HTERT RPE-1 (cell line): Measurements from ENCODE around the gene SRBD1.

Source experiments
- in situ Hi-C: fragments of 300-500 bp; cut with MboI; formaldehyde crosslinking; loops from 4 replicates; pipeline ENCODE4 v1.14.3; 2020; ENCODE audit warnings: low sequenced_read_pairs

Gene SRBD1

DNA sequence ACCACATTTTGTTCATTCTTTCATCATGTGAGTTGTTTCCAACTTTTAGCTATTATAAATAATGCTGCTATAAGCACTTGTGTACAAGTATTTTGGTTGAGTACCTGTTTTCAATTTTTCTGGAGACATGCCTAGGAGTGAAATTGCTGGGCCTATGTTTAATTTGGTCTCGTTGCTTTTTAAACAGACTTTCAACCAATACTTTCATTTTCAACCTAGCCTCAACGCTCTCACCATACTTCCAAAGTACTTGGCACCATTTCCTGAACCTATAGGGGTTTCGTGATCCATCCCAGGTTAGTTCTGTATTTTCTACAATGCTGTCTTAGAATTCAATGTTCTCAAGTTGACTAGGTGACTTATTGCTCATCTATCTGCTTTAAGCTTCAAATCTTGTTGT lies 126.1 kb downstream of the SRBD1 start:
- in situ Hi-C loops = loop anchor here (25.0 kb wide), 1 partner anchor 498 kb away; no protein-coding TSS in a partner anchor

DNA sequence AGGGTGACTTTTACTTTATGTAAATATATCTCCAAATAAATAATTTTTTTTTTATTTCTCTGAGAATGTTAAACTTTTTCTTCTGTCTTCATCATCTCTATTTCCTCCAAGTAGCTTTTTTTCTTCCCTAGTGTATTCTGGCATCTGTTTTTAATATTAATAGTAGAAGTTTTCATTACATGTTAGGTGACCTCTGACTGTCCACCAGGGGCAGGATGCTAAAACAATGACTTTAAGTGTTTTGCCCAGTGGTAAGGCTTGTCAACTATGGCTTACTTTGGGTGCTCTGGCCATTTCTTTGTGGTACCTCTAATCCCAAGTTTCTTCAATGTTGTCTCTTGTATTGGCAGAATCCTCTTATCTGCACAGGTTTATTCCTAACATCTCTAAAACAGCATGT lies 127.1 kb downstream of the SRBD1 start:
- in situ Hi-C loops = loop anchor here (25.0 kb wide), 1 partner anchor 497 kb away; no protein-coding TSS in a partner anchor

DNA sequence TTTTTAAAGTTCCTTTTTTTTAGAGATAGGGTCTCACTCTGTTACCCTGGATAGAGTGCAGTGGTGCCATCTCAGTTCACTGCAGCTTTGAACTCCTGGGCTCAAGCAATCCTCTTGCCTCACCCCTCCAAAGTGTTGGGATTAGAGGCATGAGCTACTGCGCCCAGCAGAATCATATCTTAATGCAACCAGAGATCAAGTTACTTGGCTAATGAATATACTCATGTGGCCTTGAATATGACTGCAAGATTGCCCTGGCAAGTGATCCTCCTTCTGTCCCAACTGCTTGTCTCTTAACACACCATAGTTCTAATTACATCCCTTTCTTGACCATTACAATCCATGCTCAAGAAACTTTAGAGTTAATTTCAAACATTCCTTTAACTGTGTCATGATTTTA lies 133.5 kb downstream of the SRBD1 start:
- in situ Hi-C loops = loop anchor here (25.0 kb wide), 1 partner anchor 490 kb away; no protein-coding TSS in a partner anchor

DNA sequence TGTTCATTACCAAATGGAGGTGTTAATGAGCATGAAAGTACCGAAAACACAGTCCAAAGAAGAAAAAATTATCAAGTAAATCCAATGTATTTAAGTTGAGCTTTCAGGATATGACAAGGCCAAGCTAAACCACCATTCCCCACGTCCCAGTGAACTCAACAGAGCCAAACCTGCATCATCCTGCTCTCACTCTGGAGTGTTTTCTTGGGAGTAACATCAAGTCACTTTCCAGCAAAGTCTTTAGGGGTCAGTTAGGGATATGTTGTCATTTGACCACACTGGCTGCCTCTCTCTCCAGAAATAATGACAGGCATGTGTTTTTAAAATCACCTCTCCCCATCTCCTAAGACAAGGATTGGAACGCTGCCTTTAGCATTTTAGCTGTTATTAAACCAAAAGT lies 140.5 kb downstream of the SRBD1 start:
- in situ Hi-C loops = no loop called here

DNA sequence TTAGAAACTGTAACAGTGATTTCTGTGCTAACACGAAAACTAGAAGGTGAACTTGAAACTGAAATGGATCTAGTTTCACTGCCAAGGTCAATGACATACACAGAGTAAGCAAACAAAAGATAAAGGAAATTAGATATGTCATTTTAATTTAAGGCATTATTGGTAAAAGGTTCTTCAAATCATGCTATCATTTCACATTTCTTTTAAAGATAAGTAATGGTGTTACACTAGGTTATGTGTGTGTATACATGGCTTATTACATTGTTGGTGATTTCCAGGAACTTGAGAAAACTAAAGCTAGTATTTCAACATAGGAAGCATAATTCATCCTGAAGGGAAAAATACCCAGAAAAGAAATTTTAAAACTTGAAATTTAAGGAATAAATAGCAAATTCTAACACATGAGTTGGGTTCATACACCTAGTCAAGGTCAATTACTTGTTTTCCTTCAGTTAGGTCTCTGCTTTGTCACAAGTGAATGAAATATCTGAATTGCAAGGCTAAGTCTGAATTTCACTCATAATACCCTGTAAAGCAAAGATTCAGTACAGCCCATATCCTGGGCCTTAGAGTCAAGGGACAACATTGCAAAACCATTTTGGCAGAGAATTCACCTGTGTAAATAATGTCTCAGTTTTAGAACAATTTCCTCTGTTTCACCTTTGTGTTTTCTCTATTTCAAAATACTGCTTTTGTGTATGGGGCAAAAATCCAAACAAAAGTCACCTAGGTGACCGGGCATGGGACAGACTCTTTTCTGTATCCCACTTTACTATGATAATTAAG lies 141.6 kb downstream of the SRBD1 start:
- in situ Hi-C loops = no loop called here

DNA sequence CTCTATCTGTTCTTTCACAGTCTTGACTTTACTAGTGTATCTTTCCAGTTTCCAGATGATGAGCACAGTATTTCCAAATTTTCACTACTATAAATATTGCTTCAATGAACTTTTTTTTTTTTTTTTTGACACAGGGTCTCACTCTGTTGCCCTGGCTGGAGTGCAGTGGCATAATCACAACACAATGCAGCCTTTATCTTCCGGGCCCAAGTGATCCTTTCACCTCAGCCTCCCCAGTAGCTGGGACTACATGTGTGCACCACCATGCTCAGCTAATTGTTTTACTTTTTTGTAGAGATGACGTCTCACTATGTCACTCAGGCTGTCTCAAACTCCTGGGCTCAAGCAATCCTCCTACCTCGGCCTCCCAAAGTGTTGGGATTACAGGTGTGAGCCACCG lies 142.8 kb downstream of the SRBD1 start:
- in situ Hi-C loops = no loop called here

DNA sequence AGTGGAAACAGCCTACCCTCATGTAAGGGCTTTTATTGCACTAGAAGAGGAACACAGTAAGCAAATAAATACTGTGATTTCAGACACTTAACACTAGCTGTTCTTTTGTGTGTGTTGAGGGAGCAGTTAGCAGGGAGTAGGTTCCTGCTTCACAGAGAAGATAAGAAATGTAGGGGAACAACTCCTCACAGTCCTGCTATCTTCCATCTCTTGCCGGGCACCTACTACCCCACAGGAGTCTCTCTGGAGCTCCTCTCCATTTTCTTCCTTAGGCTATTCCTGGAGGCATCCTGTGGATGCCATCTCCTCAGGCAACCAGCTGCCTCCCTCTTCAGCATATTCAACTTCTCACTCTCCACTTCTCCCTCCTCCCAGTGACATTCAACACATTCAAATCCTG lies 145.0 kb downstream of the SRBD1 start:
- in situ Hi-C loops = no loop called here

DNA sequence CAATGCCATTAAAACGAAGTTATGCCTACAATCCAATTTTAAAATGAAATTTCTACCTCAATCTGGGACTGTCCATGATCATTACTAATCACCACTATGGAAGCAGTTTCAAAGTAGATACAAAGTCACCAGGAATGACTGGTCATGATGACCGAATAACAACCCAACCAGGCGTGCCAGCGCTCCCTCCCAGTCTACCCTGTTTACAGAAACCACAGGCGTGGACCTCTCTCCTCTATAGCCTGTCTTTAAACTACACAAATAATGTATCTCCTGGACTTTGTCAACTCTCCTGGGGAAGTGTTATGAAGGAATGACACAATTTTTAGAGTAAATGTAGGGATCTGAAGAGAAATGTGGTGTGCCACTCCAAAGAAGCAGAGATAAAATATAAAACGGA lies 150.2 kb downstream of the SRBD1 start:
- in situ Hi-C loops = no loop called here

DNA sequence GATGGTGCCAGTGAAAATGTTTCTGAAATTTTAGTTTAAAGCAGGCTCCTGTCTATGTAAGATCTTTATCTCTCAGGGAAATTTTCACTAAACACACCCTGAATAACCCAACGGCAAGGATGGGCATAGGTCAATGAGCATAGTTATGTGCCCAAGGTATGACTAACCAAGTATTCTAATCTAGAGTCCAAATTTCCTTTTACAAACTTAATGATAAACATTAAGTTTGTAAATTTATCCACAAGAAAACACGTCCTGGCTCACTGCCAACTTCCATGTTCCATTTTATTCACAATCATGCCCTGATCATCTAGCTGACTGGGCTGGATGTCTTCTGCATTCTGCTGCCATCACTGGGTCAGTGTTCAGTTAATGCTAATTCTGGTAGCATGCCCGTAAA lies 151.2 kb downstream of the SRBD1 start:
- in situ Hi-C loops = no loop called here

DNA sequence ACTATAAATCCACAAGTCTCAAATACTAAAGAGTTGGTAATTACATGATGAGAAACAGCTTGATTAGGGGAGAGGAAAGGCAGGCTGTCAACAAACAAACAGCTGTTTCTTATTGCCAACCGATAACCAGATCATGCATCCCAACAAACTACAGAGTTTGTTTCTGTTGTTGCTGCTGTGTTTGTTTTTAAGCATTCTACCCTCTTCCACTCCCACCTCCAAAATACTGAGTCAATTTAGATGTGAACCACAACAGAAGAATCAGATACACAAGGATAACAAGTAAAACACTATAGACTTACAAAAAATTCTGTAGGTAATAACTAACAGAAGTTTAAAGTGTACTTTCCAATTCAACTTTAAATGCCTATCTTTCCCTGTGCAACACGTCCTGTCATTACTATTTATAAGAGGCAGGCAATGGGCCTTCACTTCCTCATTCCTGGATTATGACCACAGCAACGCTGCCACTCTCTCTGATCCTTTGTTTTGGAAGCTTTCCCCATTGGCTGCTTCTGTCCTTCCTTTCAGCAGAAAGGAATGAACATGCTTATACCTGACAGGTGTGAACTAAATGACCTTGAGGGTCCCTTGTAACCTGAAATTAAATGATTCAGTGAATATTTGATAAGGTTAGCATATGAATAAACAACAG lies 152.0 kb downstream of the SRBD1 start:
- in situ Hi-C loops = no loop called here

DNA sequence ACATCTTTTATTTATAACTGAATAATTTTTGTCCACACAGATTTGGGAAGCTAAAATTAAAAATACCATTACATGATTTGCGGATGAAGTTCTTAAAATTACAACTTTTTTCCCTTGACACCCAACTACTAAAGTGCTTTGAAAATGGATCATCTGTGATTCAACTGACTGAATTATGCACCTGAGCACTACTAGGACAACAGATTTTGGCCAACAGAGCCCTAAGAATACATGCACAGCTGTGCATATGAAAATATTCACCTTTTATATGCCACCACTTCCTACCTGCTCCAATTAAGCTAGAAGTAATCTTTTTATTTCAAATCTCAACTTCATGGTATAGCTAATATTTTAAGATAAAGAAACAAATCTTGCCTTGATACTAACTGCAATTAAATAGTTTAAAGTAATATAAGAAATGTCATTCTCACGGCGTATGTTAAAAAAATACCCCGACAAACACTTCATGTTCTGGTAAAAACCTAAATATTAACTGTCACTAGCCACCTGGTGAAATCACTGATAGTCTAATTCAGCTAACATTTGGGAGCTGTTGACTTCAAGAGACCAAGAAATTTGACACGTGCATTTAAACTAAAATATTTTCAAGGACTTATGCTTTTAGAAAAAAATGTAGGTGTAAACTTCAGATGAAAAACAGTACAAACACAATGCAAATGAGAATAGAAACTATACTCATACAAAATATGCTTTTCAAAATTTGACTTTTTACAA lies 153.7 kb downstream of the SRBD1 start:
- in situ Hi-C loops = no loop called here

DNA sequence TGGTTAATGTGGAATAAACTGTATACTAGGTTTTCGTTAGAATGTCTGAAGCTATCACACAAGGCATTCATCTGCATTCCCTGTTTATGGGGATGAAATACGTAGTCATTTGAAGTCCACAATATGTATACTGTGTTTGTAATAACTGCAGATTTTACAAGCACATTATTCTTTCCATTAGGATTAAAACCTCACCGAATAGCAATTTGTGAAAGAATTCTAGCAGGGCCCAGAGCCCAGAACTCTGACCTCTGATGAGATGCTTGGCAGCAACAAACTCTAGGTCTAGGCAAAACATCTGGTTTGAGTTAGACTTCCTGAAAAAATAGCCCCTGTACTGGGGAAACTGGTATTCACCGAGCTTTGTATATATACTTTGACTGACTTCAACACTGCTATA lies 158.2 kb downstream of the SRBD1 start:
- in situ Hi-C loops = no loop called here

DNA sequence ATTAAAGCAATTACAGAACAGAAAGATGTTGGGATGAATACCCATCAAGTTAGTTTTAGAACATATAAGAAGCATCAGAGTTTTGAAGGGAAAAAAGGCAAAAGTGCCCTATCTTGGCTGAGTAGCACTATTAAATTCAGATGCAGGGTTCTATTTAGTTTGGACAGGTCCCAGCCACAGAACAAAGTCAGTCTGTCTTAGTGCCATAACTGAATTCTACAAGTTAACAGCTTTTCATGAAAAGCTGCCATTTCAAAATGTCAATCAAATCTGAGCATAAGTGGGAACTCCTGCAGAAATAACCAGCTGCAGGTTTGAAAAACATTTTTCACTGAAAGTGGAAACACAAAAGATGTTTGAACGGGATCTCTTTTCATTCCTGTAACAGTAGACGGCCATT lies 160.4 kb downstream of the SRBD1 start:
- in situ Hi-C loops = no loop called here

DNA sequence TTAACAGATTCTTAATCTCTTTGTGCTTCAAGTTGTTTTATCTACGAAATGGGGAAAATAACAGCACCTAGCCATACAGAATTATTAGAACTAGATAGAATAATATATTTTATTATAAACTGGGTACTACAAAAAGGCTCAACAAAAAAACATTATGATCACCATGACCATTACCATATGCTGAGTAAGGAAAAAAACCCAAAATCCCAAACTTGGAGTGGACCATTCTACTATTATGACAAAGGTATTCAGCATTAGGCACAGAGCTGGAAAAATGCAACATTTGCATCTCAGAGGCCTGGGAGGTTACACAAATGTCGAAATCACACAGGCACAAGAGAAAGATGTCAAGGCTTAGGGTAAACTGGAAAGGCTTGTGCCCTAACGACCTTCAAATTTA lies 162.8 kb downstream of the SRBD1 start:
- in situ Hi-C loops = no loop called here

DNA sequence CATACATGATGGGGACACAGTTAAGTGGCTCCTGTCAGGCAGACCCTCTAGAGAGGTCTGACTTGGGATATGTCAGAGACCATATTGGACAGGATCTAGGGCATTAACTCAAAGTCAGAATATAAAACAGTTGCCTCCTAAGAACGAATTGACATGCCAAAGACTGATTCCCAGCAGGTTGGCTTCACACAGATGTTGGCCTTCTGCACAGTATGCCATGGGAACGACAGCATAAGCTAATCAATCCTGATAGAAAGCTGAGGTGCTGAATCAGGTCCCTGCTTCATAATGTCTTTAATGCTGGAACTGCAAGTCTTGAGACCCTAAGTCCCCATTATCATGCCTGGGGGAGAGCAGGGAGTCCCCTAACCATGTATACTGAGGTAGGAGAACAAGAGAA lies 165.1 kb downstream of the SRBD1 start:
- in situ Hi-C loops = no loop called here

DNA sequence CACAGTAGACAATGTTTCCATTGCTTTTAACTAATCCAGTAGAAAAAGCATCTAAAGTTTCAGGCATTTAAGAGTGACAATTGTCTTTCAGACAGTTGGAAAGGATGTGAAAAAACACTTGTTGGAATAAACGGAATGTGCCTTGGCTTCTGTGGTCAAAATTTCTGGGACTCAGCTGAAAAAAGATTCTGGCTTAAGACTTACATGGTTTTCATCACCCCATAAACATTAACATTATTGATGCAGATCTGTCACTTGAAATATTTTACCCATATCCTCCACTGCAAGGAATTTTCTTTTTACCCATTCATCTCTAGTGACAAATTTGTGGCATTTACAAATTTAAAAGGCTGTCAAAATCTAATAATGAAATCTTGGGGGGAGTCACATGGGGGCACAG lies 166.0 kb downstream of the SRBD1 start:
- in situ Hi-C loops = no loop called here

DNA sequence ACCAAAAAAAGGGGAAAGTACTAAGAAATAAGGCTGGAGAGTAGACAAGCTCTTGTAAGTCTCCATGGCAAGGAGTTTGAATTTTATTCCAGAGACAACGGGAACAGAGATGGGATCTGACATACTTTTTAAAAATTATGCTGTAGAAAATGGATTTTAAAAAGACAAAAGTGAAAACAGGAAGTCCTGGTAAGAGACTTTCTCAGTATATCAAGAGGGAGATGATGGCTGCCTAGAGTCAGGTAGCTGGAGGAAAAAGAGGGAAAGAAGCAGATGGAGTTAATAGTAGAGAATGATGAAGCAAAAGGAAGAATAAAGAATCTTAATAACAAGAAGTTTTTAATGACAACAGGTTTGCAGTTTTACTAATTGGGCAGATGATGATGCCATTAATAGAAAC lies 168.1 kb downstream of the SRBD1 start:
- in situ Hi-C loops = no loop called here

DNA sequence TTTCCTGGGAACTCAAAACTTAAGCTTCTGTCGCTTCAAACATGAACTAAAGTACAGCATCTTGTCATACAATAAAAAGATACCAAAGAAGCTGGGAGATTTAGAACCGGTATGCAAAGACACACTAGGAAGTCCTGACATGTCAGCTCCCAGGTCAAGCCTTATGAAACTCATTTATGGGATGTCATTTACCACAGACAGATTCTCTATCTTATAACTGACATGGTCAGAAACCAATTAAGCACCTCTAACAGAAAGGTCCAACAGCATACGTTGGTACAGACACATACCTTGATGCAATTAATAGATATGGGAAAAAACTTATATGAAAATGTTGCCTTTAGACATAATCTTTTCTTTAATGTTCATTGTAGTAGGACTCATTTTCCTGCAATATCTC lies 169.0 kb downstream of the SRBD1 start:
- in situ Hi-C loops = no loop called here

DNA sequence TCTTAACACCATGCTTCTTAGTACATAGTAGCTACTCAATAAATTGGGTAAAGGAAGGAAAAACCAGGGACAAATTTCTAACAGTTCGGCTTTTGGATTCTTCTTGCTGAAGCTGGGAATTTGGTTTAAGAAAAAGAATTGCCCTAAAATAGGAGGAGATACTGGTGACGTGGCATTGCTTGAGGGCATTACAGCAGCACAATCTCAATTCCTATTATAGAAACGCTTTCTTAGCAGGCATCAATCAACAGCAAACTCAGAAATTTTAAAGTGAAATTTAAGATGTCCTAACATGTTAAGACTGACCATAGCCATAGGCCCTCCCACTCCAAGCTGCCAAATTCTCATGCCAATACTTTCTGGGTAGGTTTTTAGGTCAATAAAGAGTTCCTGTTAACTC lies 169.5 kb downstream of the SRBD1 start:
- in situ Hi-C loops = no loop called here

DNA sequence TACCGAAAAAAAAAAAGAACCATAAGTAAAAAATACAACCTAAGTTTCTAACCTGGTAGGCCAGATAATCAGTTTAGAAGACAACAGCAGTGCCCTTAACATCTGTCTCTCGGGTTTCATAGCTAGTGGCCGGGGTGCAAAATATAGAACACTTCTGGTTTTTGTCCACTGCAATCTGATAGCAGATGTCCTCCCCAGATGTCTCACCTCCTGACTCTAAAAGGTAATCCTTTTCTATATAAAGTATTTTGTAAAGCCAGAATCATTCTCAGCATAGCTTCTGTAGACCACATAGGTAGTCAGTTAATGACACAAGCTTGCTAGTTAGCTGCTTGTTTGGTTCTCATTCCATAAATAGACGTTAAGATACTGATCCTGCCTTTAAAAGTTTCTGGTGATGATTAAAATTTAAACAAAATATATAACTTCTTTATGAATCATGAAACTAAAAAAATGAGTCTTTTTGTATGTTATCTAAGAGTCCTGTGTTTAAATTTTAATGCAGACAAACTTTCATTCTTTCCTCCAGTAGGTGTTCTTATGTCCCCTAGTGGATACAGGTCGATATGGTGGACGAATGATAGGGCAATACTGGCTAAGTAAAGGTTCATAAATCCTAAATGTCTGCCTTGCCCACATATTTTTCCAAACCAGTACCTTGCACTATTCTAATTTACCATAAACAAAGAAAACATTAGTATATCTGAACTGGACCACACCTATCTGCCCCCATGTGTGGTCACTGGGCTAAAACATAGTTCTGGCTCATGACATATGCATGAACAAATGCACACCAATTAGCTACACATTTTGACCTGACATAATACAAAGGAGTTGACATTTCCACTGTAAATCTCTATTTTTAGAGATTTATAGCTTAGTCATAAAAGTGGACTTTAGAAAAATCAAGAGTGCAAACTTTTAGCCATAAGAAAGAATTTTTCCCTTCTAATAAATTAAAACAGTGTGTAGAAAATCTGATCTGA lies 171.0 kb downstream of the SRBD1 start:
- in situ Hi-C loops = no loop called here
